BLaER1 treated with 17β-estradiol and CSF1 and Interleukin-3, amounts not matched to agents 10 nM and 100 nM (cell line): ENCODE results near the gene C2orf81.

Experiments
- H3K27ac ChIP-seq, 11 experiments: shearing (Covaris generic); formaldehyde crosslinking; 2 replicates each; pipeline ENCODE4 v1.8.1; 2022
- H3K27me3 ChIP-seq, 11 experiments: shearing (Covaris generic); formaldehyde crosslinking; 2 replicates each; pipeline ENCODE4 v1.8.1; 2022
- H3K36me3 ChIP-seq, 11 experiments: shearing (Covaris generic); formaldehyde crosslinking; 2 replicates each; pipeline ENCODE4 v1.8.1; 2022
- H3K4me1 ChIP-seq, 10 experiments: shearing (Covaris generic); formaldehyde crosslinking; 2 replicates each; pipeline ENCODE4 v1.8.1; 2022
- H3K4me2 ChIP-seq, 11 experiments: shearing (Covaris generic); formaldehyde crosslinking; 2 replicates each; pipeline ENCODE4 v1.8.1; 2022
- H3K4me3 ChIP-seq, 10 experiments: shearing (Covaris generic); formaldehyde crosslinking; 2 replicates each; pipeline ENCODE4 v1.8.1; 2022
- H3K9ac ChIP-seq, 11 experiments: shearing (Covaris generic); formaldehyde crosslinking; 2 replicates each; pipeline ENCODE4 v1.8.1; 2022
- H3K9me3 ChIP-seq, 11 experiments: shearing (Covaris generic); formaldehyde crosslinking; replicated peaks in 1 of 11; 2 replicates each; pipeline ENCODE4 v1.8.1; 2022
- H4K20me1 ChIP-seq, 11 experiments: shearing (Covaris generic); formaldehyde crosslinking; 2 replicates each; pipeline ENCODE4 v1.8.1; 2022
- Cebpa-rat ChIP-seq, 11 experiments: shearing (Covaris generic); IDR thresholded peaks; 2 replicates each; pipeline ENCODE4 v1.8.1; 2022

The C2orf81 gene

DNA sequence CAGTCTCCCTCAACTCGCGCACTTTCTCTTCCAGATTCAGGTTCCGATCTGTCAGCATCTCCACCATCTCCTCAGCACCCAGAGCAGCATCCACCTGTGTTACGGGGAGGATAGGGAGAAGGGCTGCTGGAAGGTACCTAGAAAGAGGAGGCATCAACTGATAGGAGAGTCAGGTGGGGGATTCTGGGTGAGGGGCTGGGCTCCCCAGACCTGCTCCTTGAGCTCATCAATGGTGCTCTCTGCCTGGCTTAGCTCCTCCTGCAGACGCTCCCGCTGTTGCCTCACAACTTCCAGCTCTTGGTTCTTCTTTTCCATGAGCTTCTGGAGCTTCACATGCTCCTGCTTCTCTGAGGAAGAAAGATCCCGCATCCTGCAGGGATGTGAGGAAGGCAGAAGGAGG lies 51.4 kb downstream of the C2orf81 start:
- H3K4me1 ChIP-seq: peaks cover 14 to 23% (median 20%) of the 10 kb centered on the region in 10 experiments
- no peak overlapping the region for H3K4me3 ChIP-seq
- peaks cover 78 to 97% (median 84%) of the 10 kb centered on the region in 11 experiments for H3K36me3 ChIP-seq
- H3K9ac ChIP-seq: no peak overlapping the region
- TF ChIP-seq Cebpa-rat (IDR thresholded peaks at IDR 0.05): no peak
- no peak overlapping the region for H3K27ac ChIP-seq
- no peaks in the 10 kb centered on the region for H3K27me3 ChIP-seq
- no peak overlapping the region for H3K4me2 ChIP-seq
- no peaks in the 10 kb centered on the region for H3K9me3 ChIP-seq
- peaks cover 4 to 62% (median 34%) of the 10 kb centered on the region in 11 experiments; a peak in 18 of 22 replicates for H4K20me1 ChIP-seq

DNA sequence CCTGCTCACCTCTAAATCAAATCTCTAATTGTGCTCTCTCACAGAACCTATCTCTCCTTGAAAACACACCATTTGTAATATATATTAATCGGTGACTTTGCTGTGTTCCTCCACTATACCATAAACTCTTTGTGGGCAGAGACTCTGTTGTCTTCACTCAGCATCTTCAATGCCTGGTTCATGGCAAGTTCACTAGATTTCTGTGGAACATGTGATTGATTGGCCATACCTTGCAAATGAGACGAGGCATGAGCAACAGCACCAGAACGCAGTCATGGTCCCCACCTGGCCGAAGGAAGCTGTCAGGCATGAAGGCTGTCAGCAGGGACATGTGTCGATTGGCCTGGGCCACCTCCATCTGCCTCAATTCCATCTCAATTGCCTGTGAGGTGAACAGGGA lies 52.9 kb downstream of the C2orf81 start:
- no peak overlapping the region for H3K4me3 ChIP-seq

DNA sequence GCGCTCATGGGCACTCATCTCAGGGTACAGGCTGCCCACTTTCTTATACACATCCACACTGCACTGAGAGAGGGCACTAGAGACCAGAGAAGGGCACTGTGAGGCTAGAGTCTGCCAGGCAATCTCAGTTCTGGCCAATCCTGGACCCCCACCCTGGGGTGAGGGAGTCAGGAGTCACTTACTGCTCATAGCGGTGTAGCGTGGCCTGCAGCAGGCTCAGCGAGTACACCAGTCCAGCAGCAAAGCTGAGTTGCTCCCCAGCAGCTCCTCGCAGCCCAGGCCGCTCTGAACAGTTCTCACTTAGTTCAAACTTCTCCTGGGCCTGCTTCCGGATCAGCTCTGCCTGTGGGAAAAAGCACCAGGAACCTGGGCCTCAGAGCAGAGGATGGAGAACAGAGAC lies 53.6 kb downstream of the C2orf81 start:
- H3K27ac ChIP-seq: no peak overlapping the region
- no peaks in the 10 kb centered on the region for H3K27me3 ChIP-seq
- no peak overlapping the region for H3K4me2 ChIP-seq
- no peak overlapping the region; a peak in 1 of 22 replicates for H3K9ac ChIP-seq
- H3K36me3 ChIP-seq: peaks cover 97 to 100% (median 100%) of the 10 kb centered on the region in 11 experiments
- H4K20me1 ChIP-seq: peaks cover 0 to 43% (median 16%) of the 10 kb centered on the region in 11 experiments; a peak in 14 of 22 replicates
- no peak overlapping the region for H3K4me3 ChIP-seq
- TF ChIP-seq Cebpa-rat (IDR thresholded peaks at IDR 0.05): no peak
- no peaks in the 10 kb centered on the region for H3K9me3 ChIP-seq
- peaks cover 0 to 5% (median 2%) of the 10 kb centered on the region in 10 experiments; a peak in 6 of 20 replicates for H3K4me1 ChIP-seq

More for the DNA sequence above, 52.9 kb downstream of the C2orf81 start:
- Histone ChIP-seq H3K4me1 (peaks cover 6 to 12% (median 9%) of the 10 kb centered on the region in 10 experiments), H4K20me1 (peaks cover 0 to 50% (median 22%) of the 10 kb centered on the region in 11 experiments; a peak in 17 of 22 replicates), H3K9me3 (no peaks in the 10 kb centered on the region), H3K9ac (no peak overlapping the region), H3K36me3 (peaks cover 90 to 97% (median 92%) of the 10 kb centered on the region in 11 experiments), H3K27me3 (no peaks in the 10 kb centered on the region), H3K4me2 (no peak overlapping the region), H3K27ac (no peak overlapping the region)
- no peak for TF ChIP-seq Cebpa-rat (IDR thresholded peaks at IDR 0.05)

DNA sequence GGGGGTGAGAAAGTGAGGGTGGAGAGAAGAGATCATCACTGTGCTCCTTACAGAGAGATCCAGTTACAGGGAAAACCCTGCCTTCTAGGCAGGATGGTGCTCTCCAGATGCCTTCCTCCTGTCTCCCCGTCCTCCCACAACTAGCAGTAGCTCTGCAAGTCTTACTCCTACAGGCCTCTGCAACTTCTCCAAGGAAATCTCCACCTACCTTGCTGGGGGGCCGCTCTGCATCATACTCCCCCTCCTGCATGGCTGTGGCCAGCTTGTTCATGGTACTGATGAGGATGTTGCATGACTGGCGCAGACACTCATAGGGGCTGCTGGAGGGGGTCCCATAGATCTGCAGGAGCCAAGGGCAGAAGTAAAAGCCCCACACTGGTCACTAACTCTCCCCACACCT lies 55.4 kb downstream of the C2orf81 start:
- Histone ChIP-seq H3K27ac (no peak overlapping the region), H3K9ac (no peak overlapping the region), H3K4me2 (no peak overlapping the region), H3K27me3 (no peaks in the 10 kb centered on the region), H3K4me1 (no peaks in the 10 kb centered on the region), H3K36me3 (peaks cover 99 to 100% (median 100%) of the 10 kb centered on the region in 11 experiments), H4K20me1 (peaks cover 0 to 26% (median 2%) of the 10 kb centered on the region in 11 experiments; a peak in 6 of 22 replicates), H3K4me3 (no peak overlapping the region), H3K9me3 (no peaks in the 10 kb centered on the region)
- TF ChIP-seq Cebpa-rat (IDR thresholded peaks at IDR 0.05): no peak

DNA sequence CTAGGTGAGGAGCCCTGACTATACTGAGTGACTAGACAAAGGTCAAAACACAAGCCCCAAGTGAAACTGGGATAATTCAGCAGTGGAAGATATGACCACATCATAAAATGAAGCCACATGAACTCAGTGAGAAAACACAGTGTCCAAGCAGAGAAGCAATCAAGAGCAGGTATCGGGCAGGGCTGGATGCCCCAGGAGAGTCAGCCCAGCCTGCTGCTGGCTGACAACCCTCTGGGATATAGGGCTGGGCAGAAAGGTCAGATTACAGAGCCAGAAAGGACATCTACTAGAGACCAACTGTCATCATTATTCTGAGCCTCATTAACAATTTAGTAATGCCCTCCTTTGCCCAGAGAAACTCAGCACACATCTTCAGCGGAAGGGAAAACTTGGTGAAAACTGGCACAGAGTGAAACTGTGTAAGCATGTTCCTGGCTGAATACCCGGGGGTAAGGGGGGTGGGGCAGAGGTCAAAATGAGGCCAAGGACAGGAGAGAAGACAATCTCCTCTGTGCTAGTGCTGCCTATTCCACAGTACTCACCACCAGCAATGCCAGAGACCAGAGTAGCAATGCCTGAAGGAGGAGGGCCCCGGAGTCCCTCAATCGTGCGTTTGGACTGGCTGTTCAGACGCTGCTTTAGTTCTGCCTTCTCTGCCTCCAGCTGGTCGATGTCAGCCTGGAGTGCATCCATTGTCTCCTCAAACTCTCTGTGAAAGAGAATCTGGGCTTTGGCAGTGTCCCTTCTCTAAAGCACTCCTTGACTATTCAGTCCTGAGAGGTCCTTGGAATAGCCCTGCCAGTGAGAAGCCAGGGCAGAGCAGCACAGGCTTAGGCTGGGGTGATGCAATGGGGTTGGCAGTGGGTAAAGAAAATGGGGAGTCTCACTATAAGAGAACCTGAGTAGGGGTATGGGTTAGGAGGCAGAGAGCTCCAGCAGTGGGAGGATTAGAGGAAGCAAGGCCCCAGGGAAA lies 56.6 kb downstream of the C2orf81 start:
- H3K36me3 ChIP-seq: peaks cover 99 to 100% (median 100%) of the 10 kb centered on the region in 11 experiments
- no peak overlapping the region for H3K4me2 ChIP-seq
- H3K9ac ChIP-seq: no peak overlapping the region
- H3K4me1 ChIP-seq: no peaks in the 10 kb centered on the region
- no peak overlapping the region for H3K27ac ChIP-seq
- no peak for TF ChIP-seq Cebpa-rat (IDR thresholded peaks at IDR 0.05)
- H3K9me3 ChIP-seq: no peaks in the 10 kb centered on the region
- no peak overlapping the region for H3K4me3 ChIP-seq
- no peaks in the 10 kb centered on the region for H3K27me3 ChIP-seq
- H4K20me1 ChIP-seq: peaks cover 0 to 20% (median 0%) of the 10 kb centered on the region in 11 experiments; a peak in 6 of 22 replicates
